Lower lobe of right lung (tissue), 2 donors: ENCODE results near the gene P2RY12. TPM values are rescaled to one million over a fixed set of nuclear protein-coding genes. Genes with fewer than 3 reads are reported as not detected.

ENCODE experiments used
- ATAC-seq, 2 donors: fragments of 200-7000 bp; cut with Tn5 transposase; one replicate each; pipeline ENCODE4 v1.9.1; 2020 to 2022; ENCODE audit warnings: mild to moderate bottlenecking in 2 of 2, moderate library complexity in 2 of 2
- DNase-seq: peaks from one replicate; pipeline ENCODE4 v3.0.0-alpha.2; 2020
- H3K27ac ChIP-seq: fragments of 200-600 bp; one replicate; pipeline ENCODE4 v1.8.0; 2022
- H3K27me3 ChIP-seq: fragments of 200-600 bp; one replicate; pipeline ENCODE4 v1.8.0; 2022; ENCODE audit warnings: low read depth
- H3K36me3 ChIP-seq: fragments of 200-600 bp; one replicate; pipeline ENCODE4 v1.8.0; 2022; ENCODE audit warnings: mild to moderate bottlenecking
- H3K4me1 ChIP-seq: fragments of 200-600 bp; one replicate; pipeline ENCODE4 v1.8.0; 2022
- H3K4me3 ChIP-seq: fragments of 200-600 bp; one replicate; pipeline ENCODE4 v1.8.0; 2022; ENCODE audit warnings: mild to moderate bottlenecking
- H3K9me3 ChIP-seq: fragments of 200-600 bp; one replicate; pipeline ENCODE4 v1.8.0; 2022
- intact Hi-C: fragments of 100-400 bp; cut with DNase I; formaldehyde crosslinking; loops from one replicate; pipeline ENCODE4 v1.11.0; 2022
- long read RNA-seq: library from polyadenylated mRNA; unstranded; transcript quantifications from one replicate; pipeline ENCODE4 v2.0.0, GENCODE V29; 2021
- total RNA-seq: library from RNA; stranded (reverse); fragmentation: NEBNext Ultra II Directional; extraction: Animal tissue kit (Norgen Biotek cat#: 25700); gene quantifications from one replicate; pipeline ENCODE4 v1.2.1, GENCODE V29; 2021
- TF ChIP-seq, protein P1 (sequence below): fragments of 200-600 bp; IDR thresholded peaks from one replicate; pipeline ENCODE4 v1.8.0; 2022; ENCODE audit warnings: antibody characterized with exemption, mild to moderate bottlenecking
- donor health status: DM: no; HTN: yes; CAD: no; lungs with severe emphysema.

P2RY12 gene
- 6.2 TPM for total RNA-seq
- long read RNA-seq, partial matches to known transcripts: 0 of 4 reads
- long read RNA-seq, other reads (novel, unspliced or antisense): 3 of 4 reads

DNA sequence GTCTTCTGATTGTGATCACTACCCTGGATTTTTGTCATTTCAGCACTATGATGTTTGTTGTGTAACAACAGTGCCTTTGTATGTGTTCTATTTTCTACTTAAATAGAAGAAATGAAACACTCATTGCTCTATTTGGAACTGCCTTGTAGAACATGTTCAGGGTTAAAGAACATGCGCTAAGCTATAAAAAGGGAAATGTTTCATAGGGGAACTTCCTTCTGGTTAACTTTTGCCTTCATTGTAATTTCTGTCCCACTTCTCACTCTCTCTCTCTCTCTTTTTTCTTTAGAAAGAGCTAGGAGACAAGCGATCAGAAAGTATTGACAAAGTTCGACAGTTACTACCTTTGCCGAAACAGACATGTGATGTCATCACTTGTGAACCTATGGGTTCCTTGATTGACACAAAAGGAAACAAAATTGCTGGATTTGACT, at the start of gene P2RY12:
Gene P2RY12, minus strand, starts transcription at position 13 of the 434 bp plus-strand sequence. CDS start 45,908 bp downstream, outside the sequence.
- intact Hi-C loops: no loop called here
- TF ChIP-seq, protein P1, sequence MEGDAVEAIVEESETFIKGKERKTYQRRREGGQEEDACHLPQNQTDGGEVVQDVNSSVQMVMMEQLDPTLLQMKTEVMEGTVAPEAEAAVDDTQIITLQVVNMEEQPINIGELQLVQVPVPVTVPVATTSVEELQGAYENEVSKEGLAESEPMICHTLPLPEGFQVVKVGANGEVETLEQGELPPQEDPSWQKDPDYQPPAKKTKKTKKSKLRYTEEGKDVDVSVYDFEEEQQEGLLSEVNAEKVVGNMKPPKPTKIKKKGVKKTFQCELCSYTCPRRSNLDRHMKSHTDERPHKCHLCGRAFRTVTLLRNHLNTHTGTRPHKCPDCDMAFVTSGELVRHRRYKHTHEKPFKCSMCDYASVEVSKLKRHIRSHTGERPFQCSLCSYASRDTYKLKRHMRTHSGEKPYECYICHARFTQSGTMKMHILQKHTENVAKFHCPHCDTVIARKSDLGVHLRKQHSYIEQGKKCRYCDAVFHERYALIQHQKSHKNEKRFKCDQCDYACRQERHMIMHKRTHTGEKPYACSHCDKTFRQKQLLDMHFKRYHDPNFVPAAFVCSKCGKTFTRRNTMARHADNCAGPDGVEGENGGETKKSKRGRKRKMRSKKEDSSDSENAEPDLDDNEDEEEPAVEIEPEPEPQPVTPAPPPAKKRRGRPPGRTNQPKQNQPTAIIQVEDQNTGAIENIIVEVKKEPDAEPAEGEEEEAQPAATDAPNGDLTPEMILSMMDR: no peak
- H3K27me3 ChIP-seq: no peaks in the 10 kb centered on the region
- peak; percentile 76 to 77 for ATAC-seq
- DNase-seq: no peak
- peaks cover 12% of the 10 kb centered on the region for H3K4me1 ChIP-seq
- H3K36me3 ChIP-seq: no peaks in the 10 kb centered on the region
- peak within 1 kb of the TSS; percentile 39 for H3K4me3 ChIP-seq
- H3K27ac ChIP-seq: peak within 1 kb of the TSS; percentile 9
- H3K9me3 ChIP-seq: no peaks in the 10 kb centered on the region

DNA sequence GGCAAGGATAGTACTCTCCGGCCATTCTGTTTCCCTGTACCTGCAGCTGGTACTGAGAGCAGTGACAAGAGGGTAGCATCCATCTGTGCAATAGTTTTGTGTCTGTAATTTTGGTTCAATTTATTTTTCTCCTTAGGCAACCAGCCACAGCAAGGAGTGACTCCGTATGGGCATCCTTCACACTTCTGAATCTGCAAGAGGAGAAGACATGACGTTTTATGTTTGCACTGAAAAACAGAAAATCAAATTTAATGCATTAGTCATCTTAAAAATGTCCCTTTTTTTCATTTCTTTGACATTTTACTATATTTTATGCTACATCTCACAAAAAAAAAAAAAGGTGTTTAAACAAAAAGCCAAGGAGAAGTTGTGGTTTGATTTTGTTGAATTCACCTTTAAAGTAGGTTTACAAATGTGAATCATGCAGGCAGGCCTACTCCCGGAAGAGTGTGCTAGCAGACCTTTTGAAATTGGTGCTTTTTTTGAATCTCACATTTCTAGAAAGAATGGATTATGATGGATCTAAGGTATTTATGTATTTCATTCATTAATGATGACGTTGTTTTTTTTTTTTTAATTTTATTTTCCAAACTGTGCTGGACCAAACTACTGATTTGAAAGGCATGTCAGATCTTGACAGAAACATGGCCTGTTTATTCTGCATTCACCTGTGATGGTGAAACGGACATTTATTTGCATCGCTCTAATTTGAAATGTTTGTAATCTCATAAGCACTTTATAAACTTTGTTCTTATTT, 48.2 kb upstream of the P2RY12 start:
- no peaks in the 10 kb centered on the region for H3K9me3 ChIP-seq
- no peaks in the 10 kb centered on the region for H3K4me1 ChIP-seq
- DNase-seq: no peak
- no peaks in the 10 kb centered on the region for H3K27me3 ChIP-seq
- ATAC-seq: no peak
- intact Hi-C loops: no loop called here
- no peak overlapping the region for H3K4me3 ChIP-seq
- no peaks in the 10 kb centered on the region for H3K36me3 ChIP-seq
- no peak overlapping the region for H3K27ac ChIP-seq
- TF ChIP-seq, protein P1: no peak

DNA sequence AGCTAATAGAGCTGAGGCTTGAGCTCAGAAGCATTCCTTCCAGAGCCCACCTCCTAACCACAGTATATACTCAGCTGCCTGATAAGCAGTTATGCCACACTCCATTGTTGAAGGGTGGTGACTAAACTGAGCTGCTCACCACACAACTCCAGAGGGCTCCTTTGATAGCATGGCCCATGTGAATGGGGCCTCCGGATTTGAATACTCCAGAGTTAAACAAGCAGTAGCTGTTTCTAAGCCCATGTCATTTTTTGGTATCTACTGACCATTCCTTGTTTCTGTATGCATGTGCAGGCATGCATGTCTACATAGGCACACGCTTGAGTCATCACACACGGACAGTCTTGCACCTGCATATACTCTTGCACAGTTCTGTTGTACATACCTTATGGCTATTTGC, 47.4 kb upstream of the P2RY12 start:
- intact Hi-C loops: no loop called here
- no peaks in the 10 kb centered on the region for H3K36me3 ChIP-seq
- no peak overlapping the region for H3K27ac ChIP-seq
- H3K9me3 ChIP-seq: no peaks in the 10 kb centered on the region
- H3K4me1 ChIP-seq: no peaks in the 10 kb centered on the region
- TF ChIP-seq, protein P1: no peak
- ATAC-seq (no peak), DNase-seq (no peak)
- H3K4me3 ChIP-seq: no peak overlapping the region
- no peaks in the 10 kb centered on the region for H3K27me3 ChIP-seq

DNA sequence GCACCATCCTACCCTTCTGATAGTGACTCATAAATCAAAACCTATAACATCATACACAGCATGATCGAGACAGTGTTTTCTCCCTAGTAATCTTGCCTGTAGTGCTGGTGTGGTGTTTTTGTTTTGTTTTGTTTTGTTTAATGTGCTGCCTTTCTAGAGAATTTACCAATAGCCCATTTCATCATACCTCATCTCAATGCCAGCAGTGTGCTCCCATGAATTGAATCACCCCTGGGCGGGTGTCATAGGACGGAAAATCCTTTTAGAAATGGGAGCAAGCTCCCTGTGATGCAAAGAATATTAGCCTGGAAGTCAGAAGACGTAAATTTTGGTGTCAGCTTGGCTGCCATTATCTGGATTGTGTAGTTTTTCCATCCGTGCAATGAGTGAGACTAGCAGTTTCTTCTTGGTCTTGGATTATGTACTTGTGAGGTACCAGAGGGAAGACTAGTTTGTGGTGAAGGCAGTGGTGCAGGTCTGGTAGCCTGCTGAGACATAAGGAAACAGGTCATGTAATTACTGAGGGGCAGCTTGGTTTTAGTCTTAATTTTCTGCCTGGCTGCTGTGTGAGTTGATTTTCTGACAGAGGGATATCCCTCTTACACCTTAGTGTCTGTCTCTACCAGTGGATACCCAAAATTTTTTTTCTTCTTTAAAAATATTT, 46.4 kb upstream of the P2RY12 start:
- ATAC-seq: no peak
- TF ChIP-seq, protein P1: no peak
- intact Hi-C loops: no loop called here
- H3K4me3 ChIP-seq: no peak overlapping the region
- H3K27ac ChIP-seq: no peak overlapping the region
- H3K36me3 ChIP-seq: no peaks in the 10 kb centered on the region
- H3K9me3 ChIP-seq: no peaks in the 10 kb centered on the region
- no peak for DNase-seq
- H3K4me1 ChIP-seq: no peaks in the 10 kb centered on the region
- H3K27me3 ChIP-seq: no peaks in the 10 kb centered on the region

- ATAC-seq: no peak
- Histone ChIP-seq H3K4me3 (no peak overlapping the region), H3K27ac (no peak overlapping the region), H3K9me3 (no peaks in the 10 kb centered on the region), H3K27me3 (no peaks in the 10 kb centered on the region), H3K4me1 (no peaks in the 10 kb centered on the region), H3K36me3 (no peaks in the 10 kb centered on the region)
- DNase-seq: no peak
- intact Hi-C loops: no loop called here
- TF ChIP-seq, protein P1: no peak
Measured at GRCh38 chr3:151428386-151428785, 43.8 kb upstream of the P2RY12 start.
